Effector memory CD4-positive, alpha-beta T cell (primary cell): ENCODE results near the gene TTLL7.

ENCODE experiments used
- DNase-seq, 3 donors: peaks; one replicate each; pipeline ENCODE4 v3.0.0-alpha.2; 2020
- H3K27ac ChIP-seq: 2 replicates; pipeline ENCODE4 v1.7.0; 2013; ENCODE audit warnings: mild to moderate bottlenecking, low read length, moderate library complexity; ENCODE audit not compliant: insufficient read depth, poor library complexity, severe bottlenecking
- H3K27me3 ChIP-seq: replicated peaks from 2 replicates; pipeline ENCODE4 v1.7.0; 2013; ENCODE audit warnings: mild to moderate bottlenecking, low read length; ENCODE audit not compliant: insufficient read depth, control insufficient read depth, poor library complexity, severe bottlenecking
- H3K36me3 ChIP-seq: 2 replicates; pipeline ENCODE4 v1.7.0; 2013; ENCODE audit warnings: mild to moderate bottlenecking, low read length, moderate library complexity; ENCODE audit not compliant: control insufficient read depth, insufficient read depth
- H3K4me1 ChIP-seq: 2 replicates; pipeline ENCODE4 v1.7.0; 2013; ENCODE audit warnings: low read length, mild to moderate bottlenecking; ENCODE audit not compliant: control insufficient read depth, insufficient read depth, poor library complexity, severe bottlenecking
- H3K4me3 ChIP-seq: 2 replicates; pipeline ENCODE4 v1.7.0; 2013; ENCODE audit warnings: low read length, low read depth, mild to moderate bottlenecking; ENCODE audit not compliant: insufficient read depth, poor library complexity, severe bottlenecking
- H3K9me3 ChIP-seq: 2 replicates; pipeline ENCODE4 v1.7.0; 2013; ENCODE audit warnings: mild to moderate bottlenecking, low read length, moderate library complexity; ENCODE audit not compliant: control insufficient read depth

The TTLL7 gene

DNA sequence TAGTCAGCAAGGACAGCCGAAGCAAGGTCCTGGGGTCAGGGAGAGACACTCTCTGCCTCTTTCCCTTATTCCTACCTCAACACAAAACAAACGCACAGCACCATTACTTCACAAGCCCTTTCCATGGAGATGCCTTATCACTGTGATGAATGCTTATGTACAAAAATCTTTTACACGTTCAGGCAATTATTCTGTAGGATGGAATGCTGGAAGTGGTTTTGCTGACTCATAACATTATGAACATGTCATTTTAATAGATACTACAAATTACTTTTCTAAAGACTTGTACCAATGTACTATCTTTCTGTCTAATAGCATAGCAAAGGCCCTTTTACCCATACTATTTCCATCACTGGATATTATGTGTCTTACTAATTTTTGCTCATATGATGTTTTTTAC lies 98.4 kb downstream of the TTLL7 start:
- Histone ChIP-seq H3K4me1 (no peaks in the 10 kb centered on the region), H3K27ac (no peak overlapping the region), H3K4me3 (no peak overlapping the region), H3K9me3 (no peaks in the 10 kb centered on the region), H3K27me3 (no peaks in the 10 kb centered on the region), H3K36me3 (no peaks in the 10 kb centered on the region)
- DNase-seq, result no peak

GRCh38 chr1:83897516-83897915 lies 101.4 kb downstream of the TTLL7 start:
- H3K36me3 ChIP-seq, result no peaks in the 10 kb centered on the region
- H3K27me3 ChIP-seq, result no peaks in the 10 kb centered on the region
- H3K9me3 ChIP-seq, result no peaks in the 10 kb centered on the region
- no peak for DNase-seq
- no peaks in the 10 kb centered on the region for H3K4me1 ChIP-seq
- H3K27ac ChIP-seq, result no peak overlapping the region
- no peak overlapping the region for H3K4me3 ChIP-seq

- Histone ChIP-seq H3K4me1 (no peaks in the 10 kb centered on the region), H3K36me3 (no peaks in the 10 kb centered on the region), H3K4me3 (no peak overlapping the region), H3K27me3 (no peaks in the 10 kb centered on the region), H3K27ac (no peak overlapping the region), H3K9me3 (no peaks in the 10 kb centered on the region)
- DNase-seq, result no peak
Observed at GRCh38 chr1:83896299-83896698, 102.6 kb downstream of the TTLL7 start.

GRCh38 chr1:83889707-83890106 lies 109.2 kb downstream of the TTLL7 start:
- Histone ChIP-seq H3K9me3 (no peaks in the 10 kb centered on the region), H3K36me3 (no peaks in the 10 kb centered on the region), H3K4me1 (no peaks in the 10 kb centered on the region), H3K27ac (no peak overlapping the region), H3K27me3 (peaks cover 3% of the 10 kb centered on the region), H3K4me3 (no peak overlapping the region)
- no peak for DNase-seq

DNA sequence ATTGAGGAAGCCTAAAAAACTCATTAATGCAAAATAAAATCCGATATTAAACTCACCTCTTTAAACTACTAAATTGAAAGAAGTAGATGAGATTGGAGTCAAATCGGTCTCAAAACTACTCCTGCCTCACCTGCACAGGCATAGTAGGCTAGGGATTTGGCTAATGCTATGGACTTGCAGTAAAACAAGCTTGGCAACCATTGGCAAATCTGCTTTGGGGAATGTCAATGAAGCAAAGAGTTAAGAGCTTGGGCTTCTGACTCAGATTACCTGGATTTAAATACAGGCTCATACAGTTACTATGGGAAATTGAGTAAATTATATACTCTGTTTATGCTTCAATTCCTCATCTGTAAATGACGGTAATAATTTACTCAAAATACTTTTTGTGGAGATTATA lies 111.4 kb downstream of the TTLL7 start:
- no peak overlapping the region for H3K27ac ChIP-seq
- no peak for DNase-seq
- no peaks in the 10 kb centered on the region for H3K4me1 ChIP-seq
- H3K9me3 ChIP-seq, result no peaks in the 10 kb centered on the region
- H3K27me3 ChIP-seq, result peaks cover 3% of the 10 kb centered on the region
- no peaks in the 10 kb centered on the region for H3K36me3 ChIP-seq
- H3K4me3 ChIP-seq, result no peak overlapping the region

- Histone ChIP-seq H3K4me1 (no peaks in the 10 kb centered on the region), H3K27me3 (peaks cover 3% of the 10 kb centered on the region), H3K9me3 (no peaks in the 10 kb centered on the region), H3K36me3 (no peaks in the 10 kb centered on the region), H3K4me3 (no peak overlapping the region), H3K27ac (no peak overlapping the region)
- no peak for DNase-seq
Observed at GRCh38 chr1:83883979-83884378, 115.0 kb downstream of the TTLL7 start.

- H3K36me3 ChIP-seq, result no peaks in the 10 kb centered on the region
- H3K27ac ChIP-seq, result no peak overlapping the region
- H3K27me3 ChIP-seq, result peaks cover 3% of the 10 kb centered on the region
Observed at GRCh38 chr1:83882906-83883305, 116.0 kb downstream of the TTLL7 start.

DNA sequence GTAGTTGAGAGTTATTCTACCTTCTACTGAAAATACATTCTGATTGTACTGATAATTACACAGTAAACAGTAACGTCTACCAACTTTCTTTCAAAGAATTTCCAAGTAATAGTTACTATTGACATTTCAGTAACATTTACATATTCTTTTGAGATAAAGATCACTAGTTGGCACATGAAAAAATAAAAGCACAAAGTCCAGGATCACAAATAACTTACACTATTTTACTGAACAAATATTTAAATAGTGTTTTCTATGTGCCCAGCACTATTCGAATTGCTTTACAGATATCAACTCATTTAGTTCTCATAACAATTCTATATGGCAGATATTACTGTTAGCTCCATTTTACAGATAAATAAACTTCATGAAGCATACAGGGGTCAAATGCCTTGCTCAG lies 126.4 kb downstream of the TTLL7 start:
- no peaks in the 10 kb centered on the region for H3K27me3 ChIP-seq
- no peaks in the 10 kb centered on the region for H3K4me1 ChIP-seq
- H3K36me3 ChIP-seq, result no peaks in the 10 kb centered on the region
- H3K27ac ChIP-seq, result no peak overlapping the region
- no peak for DNase-seq
- H3K4me3 ChIP-seq, result no peak overlapping the region
- H3K9me3 ChIP-seq, result no peaks in the 10 kb centered on the region

More at GRCh38 chr1:83882906-83883305, 116.0 kb downstream of the TTLL7 start:
- no peak overlapping the region for H3K4me3 ChIP-seq
- DNase-seq, result no peak
- no peaks in the 10 kb centered on the region for H3K4me1 ChIP-seq
- no peaks in the 10 kb centered on the region for H3K9me3 ChIP-seq

GRCh38 chr1:83864991-83865390 lies 133.9 kb downstream of the TTLL7 start:
- H3K9me3 ChIP-seq, result no peaks in the 10 kb centered on the region
- no peaks in the 10 kb centered on the region for H3K36me3 ChIP-seq
- H3K27me3 ChIP-seq, result peaks cover 3% of the 10 kb centered on the region
- peaks cover 4% of the 10 kb centered on the region for H3K4me1 ChIP-seq
- no peak overlapping the region for H3K4me3 ChIP-seq
- no peak for DNase-seq
- H3K27ac ChIP-seq, result no peak overlapping the region

DNA sequence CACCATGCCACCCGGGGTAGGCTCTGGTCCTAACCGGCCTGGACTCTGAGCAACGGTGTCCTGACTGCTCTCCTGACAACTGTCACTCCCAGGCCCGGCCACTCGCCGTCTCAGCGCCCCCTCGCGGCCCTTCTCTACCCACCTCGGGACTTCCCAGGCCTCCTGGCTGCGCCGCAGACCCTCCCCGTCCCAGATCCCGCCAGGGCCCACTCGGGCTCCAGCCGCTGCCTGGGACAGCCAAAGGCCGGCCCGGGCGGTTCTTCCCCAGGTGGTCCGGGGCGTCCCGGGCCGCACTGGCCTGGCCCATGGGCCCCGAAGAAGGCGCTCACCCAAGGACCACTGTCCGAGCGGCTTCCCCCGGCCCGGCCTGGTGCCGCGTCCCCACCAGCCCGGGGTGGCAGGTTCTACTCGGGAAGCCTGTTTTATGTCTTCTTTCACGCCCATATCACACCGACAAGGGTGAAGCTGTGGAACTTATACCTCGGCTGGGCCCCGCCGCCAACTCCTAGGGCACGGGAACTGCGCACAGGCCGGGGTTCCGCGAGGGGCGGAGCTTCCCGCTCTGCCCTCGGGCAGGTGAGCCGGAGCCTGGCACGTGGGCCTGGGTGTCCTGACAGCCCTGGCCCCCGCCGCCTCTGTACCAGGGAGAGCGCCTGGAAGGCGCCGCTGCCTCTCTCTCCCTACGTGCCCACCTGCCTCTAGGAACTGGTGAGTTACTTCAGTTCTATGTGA lies 138.3 kb downstream of the TTLL7 start:
- Histone ChIP-seq H3K4me1 (peaks cover 4% of the 10 kb centered on the region), H3K9me3 (no peaks in the 10 kb centered on the region), H3K4me3 (peak overlapping the region; percentile 75), H3K27ac (peak overlapping the region; percentile 69), H3K27me3 (peaks cover 3% of the 10 kb centered on the region), H3K36me3 (no peaks in the 10 kb centered on the region)
- peak; percentile 5 to 50 (median 28) for DNase-seq
